SK-N-SH (cell line): ENCODE measurements around the gene ZNF18.

Source experiments
- CTCF ChIP-seq: fragments of 200-600 bp; sonication (generic); IDR thresholded peaks from 2 replicates; pipeline ENCODE4 v1.6.1; 2017; ENCODE audit warnings: antibody characterized with exemption, mild to moderate bottlenecking, moderate library complexity
- EP300 ChIP-seq, 2 experiments: IDR thresholded peaks; 2 replicates each; pipeline versions ENCODE4 v1.4.0 to v1.6.1; 2012; ENCODE audit warnings: borderline replicate concordance in 1 of 2, low read depth in 1 of 2, low read length in 1 of 2
- MAX ChIP-seq: IDR thresholded peaks from 2 replicates; pipeline ENCODE4 v1.4.0; 2012; ENCODE audit warnings: low read depth
- POLR2AphosphoS5 ChIP-seq: IDR thresholded peaks from 2 replicates; pipeline ENCODE4 v1.6.1; 2012; ENCODE audit warnings: low read depth, low read length
- RAD21 ChIP-seq: IDR thresholded peaks from 2 replicates; pipeline ENCODE4 v1.6.1; 2012; ENCODE audit warnings: mild to moderate bottlenecking, low read length
- RXRA ChIP-seq: IDR thresholded peaks from 2 replicates; pipeline ENCODE4 v1.4.0; 2012; ENCODE audit warnings: low read depth, mild to moderate bottlenecking, borderline replicate concordance
- SMC3 ChIP-seq: IDR thresholded peaks from 2 replicates; pipeline ENCODE4 v1.6.1; 2012; ENCODE audit warnings: low read depth, low read length, improper control_type of control experiment
- TAF1 ChIP-seq: IDR thresholded peaks from 2 replicates; pipeline ENCODE4 v1.6.1; 2012; ENCODE audit warnings: low read depth, mild to moderate bottlenecking, low read length, moderate library complexity, borderline replicate concordance
- ZBTB33 ChIP-seq: IDR thresholded peaks from 2 replicates; pipeline ENCODE4 v1.4.0; 2012; ENCODE audit warnings: low read depth, borderline replicate concordance
- TF ChIP-seq, protein P1 (sequence below): fragments of 150-350 bp; IDR thresholded peaks from 2 replicates; pipeline ENCODE4 v1.6.1; 2017; ENCODE audit warnings: antibody characterized with exemption, low read length, low read depth, borderline replicate concordance
- TF ChIP-seq, protein P2 (sequence below): IDR thresholded peaks from 2 replicates; pipeline ENCODE4 v1.6.1; 2012; ENCODE audit warnings: mild to moderate bottlenecking, low read depth, low read length, moderate library complexity

GRCh38 chr17:12041312-12041711 lies 44.0 kb upstream of the ZNF18 start:
- TF ChIP-seq CTCF = no peak
- no peak for TF ChIP-seq RAD21
- TF ChIP-seq RXRA = no peak
- peak in 1 of 2 experiments; percentile 55; a peak in 1 of 4 replicates for TF ChIP-seq EP300 (IDR thresholded peaks at IDR 0.05; ENCODE audit: borderline replicate concordance in 1 of 2, low read depth in 1 of 2, low read length in 1 of 2)
- TF ChIP-seq POLR2AphosphoS5 = no peak; the same call in 1 of the 2 replicates
- TF ChIP-seq, protein P1, sequence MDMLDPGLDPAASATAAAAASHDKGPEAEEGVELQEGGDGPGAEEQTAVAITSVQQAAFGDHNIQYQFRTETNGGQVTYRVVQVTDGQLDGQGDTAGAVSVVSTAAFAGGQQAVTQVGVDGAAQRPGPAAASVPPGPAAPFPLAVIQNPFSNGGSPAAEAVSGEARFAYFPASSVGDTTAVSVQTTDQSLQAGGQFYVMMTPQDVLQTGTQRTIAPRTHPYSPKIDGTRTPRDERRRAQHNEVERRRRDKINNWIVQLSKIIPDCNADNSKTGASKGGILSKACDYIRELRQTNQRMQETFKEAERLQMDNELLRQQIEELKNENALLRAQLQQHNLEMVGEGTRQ = no peak
- TF ChIP-seq TAF1 = no peak
- TF ChIP-seq MAX = no peak
- no peak for TF ChIP-seq SMC3
- TF ChIP-seq, protein P2, sequence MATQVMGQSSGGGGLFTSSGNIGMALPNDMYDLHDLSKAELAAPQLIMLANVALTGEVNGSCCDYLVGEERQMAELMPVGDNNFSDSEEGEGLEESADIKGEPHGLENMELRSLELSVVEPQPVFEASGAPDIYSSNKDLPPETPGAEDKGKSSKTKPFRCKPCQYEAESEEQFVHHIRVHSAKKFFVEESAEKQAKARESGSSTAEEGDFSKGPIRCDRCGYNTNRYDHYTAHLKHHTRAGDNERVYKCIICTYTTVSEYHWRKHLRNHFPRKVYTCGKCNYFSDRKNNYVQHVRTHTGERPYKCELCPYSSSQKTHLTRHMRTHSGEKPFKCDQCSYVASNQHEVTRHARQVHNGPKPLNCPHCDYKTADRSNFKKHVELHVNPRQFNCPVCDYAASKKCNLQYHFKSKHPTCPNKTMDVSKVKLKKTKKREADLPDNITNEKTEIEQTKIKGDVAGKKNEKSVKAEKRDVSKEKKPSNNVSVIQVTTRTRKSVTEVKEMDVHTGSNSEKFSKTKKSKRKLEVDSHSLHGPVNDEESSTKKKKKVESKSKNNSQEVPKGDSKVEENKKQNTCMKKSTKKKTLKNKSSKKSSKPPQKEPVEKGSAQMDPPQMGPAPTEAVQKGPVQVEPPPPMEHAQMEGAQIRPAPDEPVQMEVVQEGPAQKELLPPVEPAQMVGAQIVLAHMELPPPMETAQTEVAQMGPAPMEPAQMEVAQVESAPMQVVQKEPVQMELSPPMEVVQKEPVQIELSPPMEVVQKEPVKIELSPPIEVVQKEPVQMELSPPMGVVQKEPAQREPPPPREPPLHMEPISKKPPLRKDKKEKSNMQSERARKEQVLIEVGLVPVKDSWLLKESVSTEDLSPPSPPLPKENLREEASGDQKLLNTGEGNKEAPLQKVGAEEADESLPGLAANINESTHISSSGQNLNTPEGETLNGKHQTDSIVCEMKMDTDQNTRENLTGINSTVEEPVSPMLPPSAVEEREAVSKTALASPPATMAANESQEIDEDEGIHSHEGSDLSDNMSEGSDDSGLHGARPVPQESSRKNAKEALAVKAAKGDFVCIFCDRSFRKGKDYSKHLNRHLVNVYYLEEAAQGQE = peak; percentile 64
- no peak for TF ChIP-seq ZBTB33
